Gastrocnemius medialis (tissue), 4 donors: ENCODE data around the gene PRM1.

Source experiments
- POLR2A ChIP-seq, 2 donors: fragments of 450-650 bp; IDR thresholded peaks; one replicate each; pipeline ENCODE4 v1.6.1; 2017; ENCODE audit warnings: antibody characterized with exemption in 2 of 2, mild to moderate bottlenecking in 2 of 2, moderate library complexity in 2 of 2
- TF ChIP-seq, protein P1 (sequence below), 5 experiments: fragments of 450-650 bp in 3 of 5; fragments of 200-600 bp in 2 of 5; sonication (generic) in 2 of 5; IDR thresholded peaks in 4 of 5; conservative IDR thresholded peaks in 1 of 5; 1 replicate in 4 of 5; 2 replicates in 1 of 5; pipeline ENCODE4 v1.5.1; 2016 to 2019; ENCODE audit warnings: antibody characterized with exemption in 5 of 5, mild to moderate bottlenecking in 3 of 5, moderate library complexity in 3 of 5

DNA sequence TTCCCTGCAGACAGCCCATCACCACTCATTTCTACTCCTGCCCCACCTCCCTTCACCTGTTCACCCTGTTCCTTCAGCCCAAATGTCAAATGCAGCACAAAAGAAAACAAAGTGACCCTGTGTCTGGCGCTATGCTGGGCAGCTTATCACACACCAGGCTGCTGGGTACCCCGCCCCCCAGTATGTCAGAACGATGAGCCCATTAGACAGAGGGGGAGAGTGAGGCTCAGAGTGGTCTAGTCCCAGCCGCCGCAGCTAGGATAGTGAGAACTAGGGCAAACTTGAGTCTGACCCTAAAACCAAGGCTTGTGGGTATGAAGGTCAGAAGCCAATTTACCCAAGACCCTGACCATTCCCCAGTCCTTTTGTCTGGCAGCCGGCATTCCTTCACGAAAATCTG lies 16.0 kb downstream of the PRM1 start:
- no peak for TF ChIP-seq POLR2A (IDR thresholded peaks at IDR 0.05)
- TF ChIP-seq, protein P1, sequence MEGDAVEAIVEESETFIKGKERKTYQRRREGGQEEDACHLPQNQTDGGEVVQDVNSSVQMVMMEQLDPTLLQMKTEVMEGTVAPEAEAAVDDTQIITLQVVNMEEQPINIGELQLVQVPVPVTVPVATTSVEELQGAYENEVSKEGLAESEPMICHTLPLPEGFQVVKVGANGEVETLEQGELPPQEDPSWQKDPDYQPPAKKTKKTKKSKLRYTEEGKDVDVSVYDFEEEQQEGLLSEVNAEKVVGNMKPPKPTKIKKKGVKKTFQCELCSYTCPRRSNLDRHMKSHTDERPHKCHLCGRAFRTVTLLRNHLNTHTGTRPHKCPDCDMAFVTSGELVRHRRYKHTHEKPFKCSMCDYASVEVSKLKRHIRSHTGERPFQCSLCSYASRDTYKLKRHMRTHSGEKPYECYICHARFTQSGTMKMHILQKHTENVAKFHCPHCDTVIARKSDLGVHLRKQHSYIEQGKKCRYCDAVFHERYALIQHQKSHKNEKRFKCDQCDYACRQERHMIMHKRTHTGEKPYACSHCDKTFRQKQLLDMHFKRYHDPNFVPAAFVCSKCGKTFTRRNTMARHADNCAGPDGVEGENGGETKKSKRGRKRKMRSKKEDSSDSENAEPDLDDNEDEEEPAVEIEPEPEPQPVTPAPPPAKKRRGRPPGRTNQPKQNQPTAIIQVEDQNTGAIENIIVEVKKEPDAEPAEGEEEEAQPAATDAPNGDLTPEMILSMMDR (IDR thresholded peaks at IDR 0.05 in 4 of 5, conservative IDR thresholded peaks at IDR 0.05 in 1 of 5) = no peak
